ENCODE results near the gene SPTBN1.

DNA sequence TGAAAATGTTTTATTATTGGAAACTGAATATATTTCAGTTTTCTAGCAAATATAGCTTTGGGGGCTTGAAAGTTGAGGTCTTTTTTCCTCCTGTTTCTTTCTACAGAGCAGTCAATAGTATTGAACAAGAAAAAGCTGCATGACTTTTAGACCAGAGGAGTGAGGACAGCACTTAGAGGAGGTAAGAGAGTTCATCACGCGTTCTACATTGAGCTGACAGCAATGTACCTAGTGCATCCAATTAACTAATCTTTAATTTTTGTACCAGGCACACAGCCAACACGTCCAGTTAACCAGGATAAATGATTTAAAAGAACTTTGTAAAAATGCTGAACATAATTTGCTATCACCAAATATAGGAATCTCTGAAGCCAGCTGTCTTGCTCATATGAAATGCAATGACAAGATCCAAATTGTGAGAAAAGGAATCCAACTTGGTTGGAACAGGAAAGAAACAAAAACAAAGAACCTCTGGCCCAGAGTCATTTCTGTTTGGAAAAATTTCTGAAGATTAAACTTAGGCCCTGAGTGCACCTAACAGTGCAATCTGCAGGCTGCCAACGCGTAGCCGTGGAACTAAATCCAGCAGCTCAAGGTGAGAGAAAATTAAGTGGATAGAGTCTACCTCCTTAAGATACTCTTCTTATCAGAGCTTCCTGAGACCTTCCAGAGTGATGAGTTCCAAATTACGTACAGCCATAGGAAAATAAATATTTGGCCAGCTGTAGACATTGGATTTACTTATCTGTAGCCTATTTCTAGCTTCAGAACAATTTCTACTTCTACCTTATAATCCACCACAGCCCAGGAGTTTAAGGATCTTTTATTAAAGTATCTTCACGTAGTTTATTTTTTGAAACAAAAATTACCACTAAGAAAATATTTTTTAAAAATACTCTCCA is 20.6 kb upstream of the SPTBN1 start:
- no peak for TF ChIP-seq YY1 (IDR thresholded peaks at IDR 0.05; ENCODE audit: borderline replicate concordance in 1 of 3, control insufficient read depth in 1 of 3, extremely low read depth in 1 of 3, insufficient read depth in 3 of 3, insufficient read length in 1 of 3, insufficient replicate concordance in 2 of 3, low read depth in 1 of 3, low read length in 2 of 3)
- no peak for TF ChIP-seq POLR2A (conservative IDR thresholded peaks at IDR 0.05)
- TF ChIP-seq RFX1 (IDR thresholded peaks at IDR 0.05), result no peak
- no peak for TF ChIP-seq POLR3A (IDR thresholded peaks at IDR 0.05; ENCODE audit: borderline replicate concordance, extremely low read depth, insufficient read depth, insufficient read length)
- no peak for TF ChIP-seq FOS (IDR thresholded peaks at IDR 0.05; ENCODE audit: extremely low read depth, insufficient read length)
- TF ChIP-seq SMARCC2 (IDR thresholded peaks at IDR 0.05; ENCODE audit: low read depth), result no peak

Measured in K562 (cell line).